AG09319 (cell line): ENCODE results near the gene NCKAP5.

Experiments used
- DNase-seq: peaks from one replicate; pipeline ENCODE4 v3.0.0-alpha.2; 2010; ENCODE audit warnings: low read depth; ENCODE audit errors: extremely low read depth
- TF ChIP-seq, protein P1 (sequence below): IDR thresholded peaks from 2 replicates; pipeline ENCODE4 v1.5.1; 2011; ENCODE audit warnings: low read depth, mild to moderate bottlenecking, inconsistent platforms, low read length, moderate library complexity

The NCKAP5 gene

DNA sequence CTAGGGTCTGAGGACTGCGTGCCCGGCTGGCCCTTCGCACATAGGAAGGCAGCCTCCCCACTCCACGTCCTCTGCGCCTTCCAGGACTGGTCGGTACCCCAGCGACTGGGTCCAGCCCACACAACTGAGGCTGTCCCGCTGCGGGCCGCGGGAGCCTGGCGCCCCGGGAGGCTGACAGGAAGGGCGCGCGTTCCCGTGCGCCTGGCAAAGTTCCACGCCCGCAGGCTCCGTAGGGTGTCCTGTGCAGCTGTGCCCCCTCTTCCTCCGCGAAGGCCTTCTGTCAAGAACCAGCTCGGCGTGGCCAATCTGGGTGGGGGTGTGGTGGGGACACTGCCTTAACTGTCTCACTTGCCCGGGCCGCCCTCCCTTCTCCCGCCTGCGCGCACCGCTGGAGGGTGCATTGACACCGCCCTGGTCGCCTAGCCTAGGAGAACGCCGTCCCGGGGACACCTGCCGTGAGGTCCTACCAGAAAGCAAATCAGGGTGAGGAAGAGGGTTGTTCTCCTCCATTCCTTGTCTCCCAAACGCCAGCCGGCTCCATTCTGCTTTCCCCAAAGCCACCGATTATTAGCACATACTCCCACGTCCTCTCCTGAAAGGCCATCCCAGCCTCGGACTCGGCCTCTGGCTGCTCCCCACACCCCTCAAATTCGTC lies 897.6 kb downstream of the NCKAP5 start:
- TF ChIP-seq, protein P1, sequence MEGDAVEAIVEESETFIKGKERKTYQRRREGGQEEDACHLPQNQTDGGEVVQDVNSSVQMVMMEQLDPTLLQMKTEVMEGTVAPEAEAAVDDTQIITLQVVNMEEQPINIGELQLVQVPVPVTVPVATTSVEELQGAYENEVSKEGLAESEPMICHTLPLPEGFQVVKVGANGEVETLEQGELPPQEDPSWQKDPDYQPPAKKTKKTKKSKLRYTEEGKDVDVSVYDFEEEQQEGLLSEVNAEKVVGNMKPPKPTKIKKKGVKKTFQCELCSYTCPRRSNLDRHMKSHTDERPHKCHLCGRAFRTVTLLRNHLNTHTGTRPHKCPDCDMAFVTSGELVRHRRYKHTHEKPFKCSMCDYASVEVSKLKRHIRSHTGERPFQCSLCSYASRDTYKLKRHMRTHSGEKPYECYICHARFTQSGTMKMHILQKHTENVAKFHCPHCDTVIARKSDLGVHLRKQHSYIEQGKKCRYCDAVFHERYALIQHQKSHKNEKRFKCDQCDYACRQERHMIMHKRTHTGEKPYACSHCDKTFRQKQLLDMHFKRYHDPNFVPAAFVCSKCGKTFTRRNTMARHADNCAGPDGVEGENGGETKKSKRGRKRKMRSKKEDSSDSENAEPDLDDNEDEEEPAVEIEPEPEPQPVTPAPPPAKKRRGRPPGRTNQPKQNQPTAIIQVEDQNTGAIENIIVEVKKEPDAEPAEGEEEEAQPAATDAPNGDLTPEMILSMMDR, result no peak; the same call in 1 of the 2 replicates
- DNase-seq, result no peak

DNA sequence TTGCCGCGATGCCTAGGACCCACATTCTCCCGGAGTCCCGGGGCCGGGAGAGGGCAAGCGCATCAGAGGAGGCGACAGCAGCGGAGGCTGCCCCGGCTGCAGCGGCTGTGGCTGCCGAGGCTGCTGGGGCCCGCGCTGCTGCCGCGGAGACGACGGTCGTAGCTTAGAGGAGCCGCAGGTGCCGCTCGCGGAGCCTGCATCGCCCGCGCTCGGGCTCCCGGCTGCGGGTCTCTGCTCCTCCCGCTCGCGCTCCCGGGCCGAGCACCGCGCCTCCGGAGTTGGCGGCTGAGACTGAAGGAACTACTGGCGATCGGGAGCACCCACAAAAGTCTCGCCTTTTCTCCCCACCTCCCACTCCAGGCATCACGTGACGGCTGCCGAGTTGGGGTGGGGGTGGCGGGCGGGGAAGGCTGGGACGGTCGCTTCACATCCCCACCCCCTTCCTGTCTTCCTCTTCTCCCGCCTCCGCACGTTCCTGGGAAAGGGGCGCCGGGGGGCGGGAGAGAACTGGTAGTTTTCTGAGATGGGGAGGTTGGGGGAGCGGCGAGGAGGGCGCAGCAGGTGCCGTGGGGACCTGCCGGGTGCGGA lies 898.3 kb downstream of the NCKAP5 start, which contains the start of gene LYPD1:
Gene LYPD1 (minus strand): TSS at position 298 of the 588 bp plus-strand sequence. CDS start 273 bp downstream, at position 25.
- TF ChIP-seq, protein P1, result no peak
- DNase-seq, result no peak

DNA sequence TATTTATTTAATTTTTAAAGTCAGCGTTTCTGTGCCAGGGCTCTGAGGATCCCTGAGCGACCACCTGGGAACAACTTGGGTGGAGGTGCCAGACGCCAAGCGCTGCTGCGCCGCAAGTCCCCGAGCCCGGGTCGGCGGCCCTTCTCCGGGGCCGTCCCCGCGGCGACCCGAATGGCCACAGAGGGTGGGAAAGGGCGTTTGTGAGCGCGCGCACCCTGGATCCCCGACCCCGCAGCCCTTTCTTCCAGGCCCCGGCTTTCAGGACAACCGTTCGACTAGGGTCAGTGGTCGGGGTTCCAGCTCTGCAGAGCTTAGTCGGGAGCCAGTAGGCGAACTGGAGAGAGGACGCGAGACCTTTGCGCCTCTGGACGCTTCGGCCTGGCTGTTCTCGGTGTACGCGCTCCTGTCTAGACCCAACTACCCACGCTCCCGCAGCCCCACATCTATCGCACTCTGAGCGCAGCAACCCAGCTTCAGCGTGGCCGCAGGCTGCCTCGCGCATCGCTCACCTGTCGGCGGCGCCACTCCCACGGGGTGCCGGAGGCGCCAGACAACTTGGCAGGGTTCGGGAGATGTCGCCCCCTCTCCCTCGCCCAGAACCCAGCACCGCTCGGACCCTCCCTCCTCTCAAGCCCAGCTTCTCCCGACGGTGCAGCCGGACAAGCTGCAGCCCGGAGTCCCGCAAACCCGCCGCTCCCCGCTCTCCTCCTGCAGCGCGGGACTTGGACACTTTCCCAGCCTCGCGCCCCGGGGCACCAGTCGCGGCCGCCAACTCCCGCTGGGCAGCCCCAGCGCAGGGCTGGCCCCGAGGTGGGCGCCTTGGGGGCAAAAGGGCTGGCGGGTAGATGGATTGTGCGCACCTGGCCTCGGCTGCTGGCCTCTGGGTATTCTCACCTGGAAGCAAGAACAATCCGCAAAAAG lies 899.0 kb downstream of the NCKAP5 start:
- TF ChIP-seq, protein P1, result no peak; the same call in 1 of the 2 replicates
- no peak for DNase-seq

DNA sequence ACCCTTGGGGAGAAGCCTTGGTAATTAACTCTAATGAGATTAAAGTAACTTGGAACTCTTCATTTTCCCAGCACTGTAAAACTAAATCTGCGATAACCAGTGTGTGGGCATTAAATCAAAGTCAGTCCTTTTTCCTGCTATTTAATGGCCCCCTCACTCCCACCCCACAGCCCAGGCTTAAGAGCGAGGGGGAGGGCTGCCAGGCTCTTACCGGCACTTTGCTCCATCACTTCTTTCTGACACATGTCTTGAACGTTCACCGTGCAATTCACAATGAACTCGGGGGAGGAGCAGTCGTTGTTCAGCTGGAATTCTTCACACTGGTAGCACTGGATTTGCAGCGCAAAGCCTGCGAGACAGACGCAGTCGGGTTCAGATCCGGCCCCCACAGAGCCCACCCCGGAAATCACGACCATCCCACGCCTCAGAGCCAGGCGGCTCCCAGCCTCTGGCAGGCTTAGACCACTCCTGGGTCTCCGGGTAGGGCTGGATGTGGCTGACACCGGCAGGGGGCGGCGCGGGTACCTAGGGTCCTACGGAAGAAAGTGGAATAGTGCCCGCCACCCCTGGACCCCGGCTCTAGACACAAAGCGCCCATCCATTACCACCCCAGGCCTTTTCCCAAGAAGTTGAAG lies 900.0 kb downstream of the NCKAP5 start:
- TF ChIP-seq, protein P1, result no peak
- no peak for DNase-seq

DNA sequence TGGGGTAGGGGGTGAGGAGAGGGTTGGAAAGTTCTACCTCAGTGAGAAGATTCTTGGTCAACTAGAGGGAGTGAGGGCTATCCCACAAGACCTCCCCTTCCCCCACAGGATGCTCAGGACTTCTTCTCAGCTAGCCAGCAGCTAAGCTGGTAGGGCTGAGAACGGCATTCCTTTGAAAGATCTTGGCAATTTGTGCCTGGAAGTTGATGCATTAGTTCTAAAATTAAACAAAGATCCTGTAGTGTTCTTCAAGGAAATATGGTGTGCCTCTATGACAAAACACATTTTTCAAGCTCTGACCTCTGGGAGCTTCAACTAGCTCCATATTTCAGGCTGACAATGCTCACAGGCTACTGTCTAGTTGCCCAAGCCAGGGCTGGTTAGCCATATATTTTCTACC lies 900.6 kb downstream of the NCKAP5 start:
- TF ChIP-seq, protein P1, result no peak
- no peak for DNase-seq

DNA sequence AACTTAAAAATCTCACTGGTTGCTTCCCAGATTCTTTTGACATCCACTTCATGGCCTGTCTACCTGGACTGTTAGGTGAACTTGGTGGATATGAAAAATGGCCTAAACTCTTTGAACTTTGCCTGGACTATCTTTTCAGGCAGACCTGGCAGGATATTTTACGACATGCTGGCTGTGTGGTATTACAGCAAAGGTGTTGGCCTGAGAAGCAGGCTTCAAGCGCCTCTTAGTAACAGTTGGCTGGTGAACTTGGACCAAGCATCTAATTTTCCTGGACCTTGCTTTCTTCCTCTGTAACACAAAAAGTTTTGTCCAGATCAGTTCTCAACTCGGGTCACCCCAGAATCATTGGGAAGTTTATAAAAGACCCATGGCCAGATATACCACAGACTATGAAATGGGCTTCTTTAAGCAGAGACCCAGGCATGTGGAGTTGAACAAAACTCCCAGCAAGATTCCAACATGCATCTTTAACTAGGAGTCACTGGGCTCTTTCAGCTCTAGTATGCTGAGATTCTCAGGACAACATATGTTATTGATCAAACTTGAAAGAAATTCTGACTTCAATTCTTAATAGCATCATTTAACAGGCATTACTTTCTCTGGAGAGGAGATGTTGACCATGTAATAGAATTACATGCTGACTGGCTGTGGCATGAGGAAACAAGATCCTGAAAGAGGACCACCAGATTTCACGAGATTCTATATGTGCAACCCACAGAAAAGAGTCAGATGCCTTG lies 902.7 kb downstream of the NCKAP5 start:
- no peak for DNase-seq
- TF ChIP-seq, protein P1, result no peak
